Thoracic aorta (tissue), 2 donors: ENCODE measurements around the gene ARHGAP33. TPM values are rescaled to one million over a fixed set of nuclear protein-coding genes. Genes with fewer than 3 reads are reported as not detected.

Experiments used
- ATAC-seq: fragments of 150-250 bp; one replicate; pipeline ENCODE4 v1.8.0; 2017; ENCODE audit warnings: low read depth; ENCODE audit not compliant: insufficient number of reproducible peaks, low FRiP score
- DNase-seq: peaks from one replicate; pipeline ENCODE4 v3.0.0-alpha.2; 2020; ENCODE audit warnings: low spot score
- H3K27ac ChIP-seq, 2 donors: fragments of 200-600 bp; sonication (generic); 1 replicate in 1 of 2; 2 replicates in 1 of 2; pipeline ENCODE4 v1.5.1; 2016; ENCODE audit warnings: mild to moderate bottlenecking in 2 of 2, moderate library complexity in 2 of 2
- H3K27me3 ChIP-seq: fragments of 200-600 bp; sonication (generic); replicated peaks from 2 replicates; pipeline ENCODE4 v1.6.0; 2016; ENCODE audit warnings: mild to moderate bottlenecking; ENCODE audit not compliant: insufficient read depth
- H3K36me3 ChIP-seq: fragments of 200-600 bp; sonication (generic); one replicate; pipeline ENCODE4 v1.5.1; 2016
- H3K4me1 ChIP-seq, 2 donors: fragments of 200-600 bp; sonication (generic); 1 replicate in 1 of 2; 2 replicates in 1 of 2; pipeline versions ENCODE4 v1.5.1 to v1.6.0; 2016; ENCODE audit warnings: low read depth in 2 of 2, mild to moderate bottlenecking in 1 of 2; ENCODE audit not compliant: control insufficient read depth in 1 of 2
- H3K4me3 ChIP-seq: fragments of 200-600 bp; sonication (generic); 2 replicates; pipeline ENCODE4 v1.5.1; 2016; ENCODE audit warnings: mild to moderate bottlenecking
- H3K9me3 ChIP-seq: fragments of 200-600 bp; sonication (generic); 2 replicates; pipeline ENCODE4 v1.5.1; 2016
- CTCF ChIP-seq: fragments of 200-600 bp; sonication (generic); IDR thresholded peaks from one replicate; pipeline ENCODE4 v1.5.1; 2019; ENCODE audit warnings: antibody characterized with exemption
- total RNA-seq, 2 donors: library from RNA; depleted of rRNA; stranded (reverse); fragments of >200 nt; gene quantifications; one replicate each; pipeline versions ENCODE4 v1.1.0 to v1.2.3, GENCODE V29; 2016

The ARHGAP33 gene
- total RNA-seq, 2 donors from 2014 or later = 15.4 to 30.7 TPM

- Histone ChIP-seq H3K9me3 (no peaks in the 10 kb centered on the region), H3K27me3 (no peaks in the 10 kb centered on the region), H3K27ac (peak overlapping the region; percentile 98 to 99), H3K4me1 (peaks cover 11 to 51% of the 10 kb centered on the region in 2 donors), H3K36me3 (peaks cover 19% of the 10 kb centered on the region), H3K4me3 (peak overlapping the region; percentile 77)
- ATAC-seq (no peak), DNase-seq (no peak)
- no peak for TF ChIP-seq CTCF
Observed at GRCh38 chr19:35755131-35755549, 20.2 kb upstream of the ARHGAP33 start.

GRCh38 chr19:35755550-35756376 lies 19.6 kb upstream of the ARHGAP33 start:
- Histone ChIP-seq H3K36me3 (peaks cover 19% of the 10 kb centered on the region), H3K4me3 (peak overlapping the region; percentile 77), H3K27ac (peak overlapping the region; percentile 98 to 99), H3K27me3 (no peaks in the 10 kb centered on the region), H3K9me3 (no peaks in the 10 kb centered on the region), H3K4me1 (peaks cover 11 to 48% of the 10 kb centered on the region in 2 donors)
- TF ChIP-seq CTCF = no peak
- ATAC-seq (no peak), DNase-seq (no peak)

- ATAC-seq = no peak
- H3K4me3 ChIP-seq = peak within 1 kb of the TSS; percentile 77
- DNase-seq = no peak
- TF ChIP-seq CTCF = no peak
- no peaks in the 10 kb centered on the region for H3K27me3 ChIP-seq
- peaks cover 11 to 52% of the 10 kb centered on the region in 2 donors for H3K4me1 ChIP-seq
- peak within 1 kb of the TSS; percentile 98 to 99 for H3K27ac ChIP-seq
- H3K36me3 ChIP-seq = peaks cover 19% of the 10 kb centered on the region
- no peaks in the 10 kb centered on the region for H3K9me3 ChIP-seq
Observed at GRCh38 chr19:35756377-35757230, 18.8 kb upstream of the ARHGAP33 start, which contains the start of gene HSPB6. TSS of gene HSPB6 (minus strand) at chr19:35757029. CDS start at chr19:35757008, 21 bp downstream.

- Histone ChIP-seq H3K4me1 (peaks cover 11 to 52% of the 10 kb centered on the region in 2 donors), H3K27ac (peak overlapping the region; percentile 98 to 99), H3K27me3 (no peaks in the 10 kb centered on the region), H3K36me3 (peaks cover 17% of the 10 kb centered on the region), H3K4me3 (peak overlapping the region; percentile 77), H3K9me3 (no peaks in the 10 kb centered on the region)
- peak; percentile 57 for ATAC-seq
- TF ChIP-seq CTCF = no peak
- DNase-seq = peak; percentile 76
Observed at GRCh38 chr19:35757231-35757748, 18.1 kb upstream of the ARHGAP33 start.
